Motor neuron (in vitro differentiated cells): ENCODE results near the gene GNL1. TPM values are rescaled to one million over a fixed set of nuclear protein-coding genes. Genes with fewer than 3 reads are reported as not detected.
"Not testable (repeated sequence)": the region's sequence is repeated elsewhere in the genome, so short reads cannot be mapped to it uniquely, and the experiment has no call there.

ENCODE experiments used
- ATAC-seq, 8 experiments: fragments of 200-7000 bp; cut with Tn5 transposase; replicated peaks in 6 of 8; 2 replicates each; pipeline ENCODE4 v1.8.0; 2021; ENCODE audit warnings: mild to moderate bottlenecking in 8 of 8, moderate library complexity in 8 of 8
- H3K27ac ChIP-seq, 2 donors: fragments of 250-450 bp; sonication (Bioruptor Pico); 2 replicates each; pipeline ENCODE4 v1.9.0; 2021; ENCODE audit warnings: antibody characterized with exemption in 2 of 2, mild to moderate bottlenecking in 2 of 2, moderate library complexity in 1 of 2
- H3K4me1 ChIP-seq, 2 donors: fragments of 250-450 bp; sonication (Bioruptor Pico); replicated peaks in 1 of 2; 2 replicates each; pipeline ENCODE4 v1.6.1; 2021; ENCODE audit warnings: antibody characterized with exemption in 2 of 2, mild to moderate bottlenecking in 2 of 2, moderate library complexity in 1 of 2
- H3K4me3 ChIP-seq, 5 donors: fragments of 250-450 bp; sonication (Bioruptor Pico); 2 replicates each; pipeline ENCODE4 v1.9.0; 2021; ENCODE audit warnings: antibody characterized with exemption in 5 of 5, mild to moderate bottlenecking in 5 of 5, moderate library complexity in 4 of 5
- WGBS, 10 experiments: fragments of 450-650 bp; shearing (Covaris generic); methylation state at CpG; one replicate each; pipeline ENCODE4 v1.0.0; 2022; 5-methylcytosine and 5-hydroxymethylcytosine counted together
- in situ Hi-C, 9 experiments: fragments of 400-800 bp; cut with MboI; loops; one replicate each; pipeline ENCODE4 v1.15.0; 2021; ENCODE audit warnings: low sequenced_read_pairs in 9 of 9, low pct_unique_long_range_greater_than_20kb in 2 of 9; ENCODE audit not compliant: unreplicated experiment in 9 of 9
- total RNA-seq, 8 experiments: library from RNA; unstranded; fragments of 300-600 nt; gene quantifications; 2 replicates each; pipeline versions ENCODE4 v1.2.3 to v1.2.4, GENCODE V29; 2022

The GNL1 gene
- total RNA-seq, 8 experiments from 2014 or later = 23.4 to 66.0 (median 37.5) TPM

DNA sequence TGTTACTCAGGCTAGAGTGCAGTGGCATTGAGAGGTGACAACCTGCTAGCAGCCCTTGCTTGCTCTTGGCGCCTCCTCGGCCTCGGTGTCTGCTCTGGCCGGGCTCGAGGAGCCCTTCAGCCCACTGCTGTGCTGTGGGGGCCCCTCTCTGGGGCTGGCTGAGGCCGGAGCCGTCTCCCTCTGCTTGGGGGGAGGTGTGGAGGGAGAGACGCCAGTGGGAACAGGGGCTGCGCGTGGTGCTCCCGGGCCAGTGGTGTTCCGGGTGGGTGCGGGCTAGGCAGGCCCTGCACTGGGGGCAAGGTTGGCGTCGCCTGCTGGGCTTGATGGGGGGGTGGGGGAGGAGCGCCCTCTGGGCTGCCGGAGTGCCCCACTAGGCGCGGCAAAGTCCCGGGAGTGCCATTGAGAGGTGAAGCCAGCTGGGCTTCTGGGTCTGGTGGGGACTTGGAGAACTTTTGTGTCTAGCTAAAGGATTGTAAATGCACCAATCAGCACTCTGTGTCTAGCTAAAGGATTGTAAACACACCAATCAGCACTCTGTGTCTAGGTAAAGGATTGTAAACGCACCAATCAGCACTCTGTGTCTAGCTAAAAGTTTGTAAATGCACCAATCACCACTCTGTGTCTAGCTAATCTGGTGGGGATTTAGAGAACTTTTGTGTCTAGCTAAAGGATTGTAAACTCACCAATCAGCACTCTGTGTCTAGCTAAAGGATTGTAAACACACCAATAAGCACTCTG lies 38.4 kb downstream of the GNL1 start:
- 80 to 90% (median 83%) methylated on average over 1 to 2 of the region's 21 CpGs; no CpG with 5 or more reads in 7 of the 10 experiments for WGBS, 10 experiments
- H3K4me3 ChIP-seq, ATAC-seq, in situ Hi-C loops, H3K27ac ChIP-seq, H3K4me1 ChIP-seq: not testable (repeated sequence)

- peak overlapping the region in 1 of 5 donors; percentile 26 for H3K4me3 ChIP-seq
- WGBS, 10 experiments = 41 to 100% (median 69%) methylated on average over 2 to 7 of the region's 9 CpGs; no CpG with 5 or more reads in 6 of the 10 experiments
Measured at GRCh38 chr6:30516754-30517076, 39.6 kb downstream of the GNL1 start.

GRCh38 chr6:30515944-30516753 lies 40.1 kb downstream of the GNL1 start:
- no peak overlapping the region for H3K27ac ChIP-seq
- no peaks in the 10 kb centered on the region for H3K4me1 ChIP-seq
- in situ Hi-C loops = no loop called here
- 0 to 20% (median 10%) methylated on average over 4 to 23 of the region's 33 CpGs for WGBS, 10 experiments
- peak overlapping the region in 4 of 5 donors; percentile 10 to 26 (median 23) for H3K4me3 ChIP-seq
- ATAC-seq = peak; percentile 68 to 95 (median 84)

More at GRCh38 chr6:30516754-30517076, 39.6 kb downstream of the GNL1 start:
- in situ Hi-C loops, ATAC-seq, H3K27ac ChIP-seq, H3K4me1 ChIP-seq: not testable (repeated sequence)

GRCh38 chr6:30515106-30515505 lies 41.2 kb downstream of the GNL1 start:
- Histone ChIP-seq H3K4me3 (no peak overlapping the region), H3K4me1 (no peaks in the 10 kb centered on the region), H3K27ac (no peak overlapping the region)
- WGBS, 10 experiments = 0 to 41% (median 12%) methylated on average over 1 to 4 of the region's 4 CpGs; no CpG with 5 or more reads in 1 of the 10 experiments
- ATAC-seq = no peak
- in situ Hi-C loops = no loop called here

- no peak overlapping the region for H3K4me3 ChIP-seq
- 58 to 100% (median 77%) methylated on average over 1 to 2 of the region's 2 CpGs; no CpG with 5 or more reads in 4 of the 10 experiments for WGBS, 10 experiments
- no peak overlapping the region for H3K27ac ChIP-seq
- no peaks in the 10 kb centered on the region for H3K4me1 ChIP-seq
- no peak for ATAC-seq
- in situ Hi-C loops = no loop called here
Measured at GRCh38 chr6:30513451-30513850, 42.8 kb downstream of the GNL1 start.

DNA sequence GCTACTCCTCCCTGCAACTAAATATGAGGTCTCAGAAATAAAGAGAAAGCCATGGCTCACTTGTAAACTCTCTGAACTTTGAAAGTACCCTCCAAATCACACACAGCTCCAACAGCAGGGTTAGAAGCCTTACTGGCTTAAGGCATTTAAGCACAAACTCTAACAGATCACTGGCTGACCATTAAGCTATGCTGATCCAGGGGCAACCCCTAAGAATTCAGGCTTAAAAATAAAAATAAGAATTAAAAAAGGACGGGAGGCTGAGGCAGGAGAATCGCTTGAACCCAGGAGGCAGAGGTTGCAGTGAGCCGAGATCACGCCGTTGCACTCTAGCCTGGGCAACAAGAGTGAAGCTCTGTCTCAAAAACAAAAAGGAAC lies 45.1 kb downstream of the GNL1 start:
- ATAC-seq = no peak
- in situ Hi-C loops = no loop called here
- 0 to 91% (median 45%) methylated on average over 1 to 5 of the region's 5 CpGs; no CpG with 5 or more reads in 3 of the 10 experiments for WGBS, 10 experiments
- H3K27ac ChIP-seq = no peak overlapping the region
- H3K4me1 ChIP-seq = no peaks in the 10 kb centered on the region
- H3K4me3 ChIP-seq = no peak overlapping the region

DNA sequence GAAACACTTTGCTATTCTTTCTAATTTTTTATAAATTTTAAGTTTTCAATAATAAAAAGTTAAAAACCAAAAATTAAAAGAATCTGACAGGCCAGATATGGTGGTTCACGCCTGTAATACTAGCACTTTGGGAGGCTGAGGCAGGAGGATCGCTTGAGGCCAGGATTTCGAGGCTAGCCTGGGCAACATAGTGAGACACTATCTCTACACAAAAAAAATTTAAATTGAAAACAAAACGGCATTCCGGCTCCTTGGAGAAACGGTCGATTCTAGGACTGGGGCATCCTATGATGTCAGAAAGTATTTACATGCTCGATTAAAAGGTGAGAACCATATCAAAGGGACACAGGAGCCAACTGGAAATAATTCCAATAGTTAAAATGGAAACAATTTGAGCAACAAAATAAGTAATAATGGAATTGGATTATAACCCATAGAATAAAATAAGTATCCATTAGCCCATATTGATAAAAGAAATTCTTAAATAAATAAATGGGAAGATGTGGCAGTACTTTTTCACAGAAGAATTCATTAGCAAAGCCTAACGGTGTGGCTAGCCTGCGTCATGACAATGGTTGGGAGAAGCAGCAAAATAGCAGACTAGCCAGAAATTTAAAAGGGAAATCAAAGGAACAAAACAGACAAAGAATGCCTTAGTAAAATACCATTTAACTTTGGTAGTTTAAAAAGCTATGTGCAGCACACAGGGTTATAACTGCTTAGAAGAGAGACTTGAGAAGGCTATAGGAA lies 45.7 kb downstream of the GNL1 start:
- Histone ChIP-seq H3K4me1 (no peaks in the 10 kb centered on the region), H3K4me3 (no peak overlapping the region), H3K27ac (no peak overlapping the region)
- in situ Hi-C loops = no loop called here
- ATAC-seq = no peak
- WGBS, 10 experiments = 48 to 89% (median 73%) methylated on average over 4 to 10 of the region's 10 CpGs

DNA sequence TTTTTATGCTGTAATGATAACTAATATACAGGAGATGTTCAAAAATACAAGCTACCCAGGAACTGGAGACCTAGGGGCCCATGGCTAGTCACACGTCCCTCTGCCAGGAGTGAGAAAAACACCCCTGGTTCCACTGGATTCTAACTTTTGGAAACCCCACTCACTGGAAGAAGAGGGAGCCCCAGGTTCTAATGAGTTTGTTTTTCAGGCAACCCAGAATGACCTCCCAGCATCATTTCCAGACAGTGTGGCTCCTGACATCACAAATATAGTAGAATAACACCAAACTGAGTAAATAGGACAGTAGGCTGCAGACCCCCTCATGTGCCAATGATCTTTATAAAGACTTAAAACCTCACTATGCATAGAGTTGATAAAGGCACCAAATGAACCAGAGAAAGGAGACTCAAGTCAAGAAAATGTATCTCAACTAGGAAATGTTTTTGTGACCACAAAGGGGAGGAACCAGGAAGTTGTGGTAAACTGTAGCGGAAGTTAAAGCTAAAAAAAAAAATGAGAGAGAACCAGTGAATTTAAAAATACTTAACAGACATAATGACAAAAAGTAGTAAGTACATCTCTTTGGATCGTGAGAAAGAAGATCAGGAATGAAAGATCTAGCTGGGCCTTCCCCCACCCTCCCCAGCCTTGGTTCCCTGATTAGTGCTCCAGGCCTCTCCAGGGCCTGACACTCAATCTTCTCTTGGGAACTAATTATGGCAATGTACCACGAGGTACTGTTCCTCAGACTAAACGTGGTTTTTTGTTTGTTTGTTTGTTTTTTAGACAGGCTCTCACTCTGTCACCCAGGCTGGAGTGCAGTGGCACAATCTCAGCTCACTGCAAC lies 47.2 kb downstream of the GNL1 start:
- no peaks in the 10 kb centered on the region for H3K4me1 ChIP-seq
- no peak overlapping the region for H3K27ac ChIP-seq
- ATAC-seq = no peak
- WGBS, 10 experiments = 26 to 54% (median 44%) methylated on average over 2 to 5 of the region's 5 CpGs
- in situ Hi-C loops = no loop called here
- no peak overlapping the region for H3K4me3 ChIP-seq

- in situ Hi-C loops = no loop called here
- WGBS, 10 experiments = 50 to 89% (median 74%) methylated on average over 1 to 4 of the region's 5 CpGs
- Histone ChIP-seq H3K4me1 (no peaks in the 10 kb centered on the region), H3K27ac (no peak overlapping the region), H3K4me3 (no peak overlapping the region)
- ATAC-seq = no peak
Measured at GRCh38 chr6:30507849-30508827, 48.2 kb downstream of the GNL1 start.

GRCh38 chr6:30500421-30501355 lies 55.6 kb downstream of the GNL1 start:
- in situ Hi-C loops = no loop called here
- 0 to 81% (median 54%) methylated on average over 1 to 9 of the region's 10 CpGs for WGBS, 10 experiments
- no peak overlapping the region for H3K4me3 ChIP-seq
- H3K4me1 ChIP-seq = no peaks in the 10 kb centered on the region
- peak in 1 of 8 experiments; percentile 10 for ATAC-seq
- no peak overlapping the region for H3K27ac ChIP-seq

DNA sequence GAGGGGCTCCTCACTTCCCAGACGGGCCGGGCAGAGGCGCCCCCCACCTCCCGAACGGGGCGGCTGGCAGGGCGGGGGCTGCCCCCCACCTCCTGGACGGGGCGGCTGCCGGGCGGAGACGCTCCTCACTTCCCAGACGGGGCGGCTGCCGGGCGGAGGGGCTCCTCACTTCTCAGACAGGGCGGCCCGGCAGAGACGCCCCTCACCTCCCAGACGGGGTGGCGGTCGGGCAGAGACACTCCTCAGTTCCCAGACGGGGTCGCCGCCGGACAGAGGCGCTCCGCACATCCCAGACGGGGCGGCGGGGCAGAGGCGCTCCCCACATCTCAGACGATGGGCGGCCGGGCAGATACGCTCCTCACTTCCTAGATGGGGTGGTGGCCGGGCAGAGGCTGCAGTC lies 57.6 kb downstream of the GNL1 start:
- not testable (repeated sequence) for H3K4me1 ChIP-seq, H3K4me3 ChIP-seq, ATAC-seq, H3K27ac ChIP-seq
- in situ Hi-C loops = loop anchor here in 1 of 9 experiments (25.0 kb wide), 1 partner anchor 614 kb away; the partner anchor contains the start of genes C6orf15, CDSN and PSORS1C1
- no CpG with 5 or more reads among the region's 37 CpGs for WGBS, 10 experiments
